GM13976 (cell line): ENCODE data around the gene HS3ST4.

Experiments
- DNase-seq: peaks from one replicate; pipeline ENCODE4 v3.0.0; 2012; ENCODE audit warnings: low spot score
- CTCF ChIP-seq: IDR thresholded peaks from 2 replicates; pipeline ENCODE4 v1.5.1; 2012; ENCODE audit warnings: borderline replicate concordance, mild to moderate bottlenecking; ENCODE audit not compliant: insufficient read depth; ENCODE audit errors: extremely low read depth, missing control alignments, control extremely low read depth
- in situ Hi-C: fragments of 300-500 bp; cut with MboI; formaldehyde crosslinking; loops from one replicate; pipeline ENCODE4 v1.12.0; 2022; ENCODE audit warnings: low sequenced_read_pairs, mixed read lengths, inconsistent platforms; ENCODE audit not compliant: unreplicated experiment

Gene HS3ST4

GRCh38 chr16:25950586-25951281 lies 259.0 kb downstream of the HS3ST4 start:
- no peak for TF ChIP-seq CTCF
- DNase-seq = no peak
- in situ Hi-C loops = no loop called here

GRCh38 chr16:25951999-25952398 lies 260.2 kb downstream of the HS3ST4 start:
- in situ Hi-C loops = no loop called here
- no peak for DNase-seq
- TF ChIP-seq CTCF = no peak

GRCh38 chr16:25952983-25953382 lies 261.2 kb downstream of the HS3ST4 start:
- in situ Hi-C loops = no loop called here
- no peak for DNase-seq
- TF ChIP-seq CTCF = no peak

GRCh38 chr16:25957707-25958106 lies 265.9 kb downstream of the HS3ST4 start:
- no peak for DNase-seq
- TF ChIP-seq CTCF = no peak
- in situ Hi-C loops = no loop called here

GRCh38 chr16:25959221-25959620 lies 267.5 kb downstream of the HS3ST4 start:
- DNase-seq = no peak
- in situ Hi-C loops = no loop called here
- no peak for TF ChIP-seq CTCF

GRCh38 chr16:25966172-25967097 lies 274.7 kb downstream of the HS3ST4 start:
- in situ Hi-C loops = no loop called here
- TF ChIP-seq CTCF = no peak

More at GRCh38 chr16:25966172-25967097, 274.7 kb downstream of the HS3ST4 start:
- peak; percentile 17 for DNase-seq
